GM12874 (cell line): ENCODE data around the gene CLBA1.

Experiments used
- CTCF ChIP-seq: IDR thresholded peaks from 2 replicates; pipeline ENCODE4 v1.5.1; 2011; ENCODE audit warnings: low read depth, mild to moderate bottlenecking, control low read depth, low read length, moderate library complexity; ENCODE audit not compliant: insufficient read depth

Gene CLBA1

GRCh38 chr14:104984056-104984894 is 1.3 kb upstream of the CLBA1 start:
- TF ChIP-seq CTCF = no peak

DNA sequence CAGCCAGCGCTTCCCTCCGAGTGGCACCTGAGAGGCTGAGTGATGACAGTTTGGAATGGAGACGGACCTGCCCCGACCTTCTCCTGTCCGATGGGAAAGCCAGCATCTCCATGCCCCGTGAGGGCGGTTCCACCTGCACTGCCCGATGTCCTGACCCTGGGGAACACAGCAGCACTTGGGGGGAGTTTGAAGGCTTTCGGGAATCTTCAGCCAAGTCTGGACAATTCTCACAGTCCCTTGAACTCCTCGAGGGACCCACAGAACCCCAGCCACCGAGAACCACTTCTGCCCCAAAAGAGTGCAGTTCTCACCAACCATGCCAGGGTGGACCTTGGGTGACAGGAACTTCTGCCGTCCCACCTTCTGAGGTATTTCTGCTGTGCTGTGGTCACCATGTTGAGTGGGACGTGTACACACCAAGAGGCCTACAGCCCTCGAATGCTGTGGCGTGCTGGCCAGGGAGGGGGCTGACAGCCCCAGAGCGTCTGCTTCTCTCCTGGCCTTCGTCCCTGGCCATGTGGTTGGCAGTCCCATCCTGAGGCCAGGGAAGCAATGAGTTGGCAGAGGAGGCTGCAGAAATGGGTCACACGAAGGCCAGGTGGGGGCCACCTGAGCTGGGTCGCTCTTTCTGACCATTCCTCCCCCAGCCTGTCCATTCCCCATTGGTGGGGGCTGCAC is 1.0 kb downstream of the CLBA1 start:
- TF ChIP-seq CTCF = no peak

DNA sequence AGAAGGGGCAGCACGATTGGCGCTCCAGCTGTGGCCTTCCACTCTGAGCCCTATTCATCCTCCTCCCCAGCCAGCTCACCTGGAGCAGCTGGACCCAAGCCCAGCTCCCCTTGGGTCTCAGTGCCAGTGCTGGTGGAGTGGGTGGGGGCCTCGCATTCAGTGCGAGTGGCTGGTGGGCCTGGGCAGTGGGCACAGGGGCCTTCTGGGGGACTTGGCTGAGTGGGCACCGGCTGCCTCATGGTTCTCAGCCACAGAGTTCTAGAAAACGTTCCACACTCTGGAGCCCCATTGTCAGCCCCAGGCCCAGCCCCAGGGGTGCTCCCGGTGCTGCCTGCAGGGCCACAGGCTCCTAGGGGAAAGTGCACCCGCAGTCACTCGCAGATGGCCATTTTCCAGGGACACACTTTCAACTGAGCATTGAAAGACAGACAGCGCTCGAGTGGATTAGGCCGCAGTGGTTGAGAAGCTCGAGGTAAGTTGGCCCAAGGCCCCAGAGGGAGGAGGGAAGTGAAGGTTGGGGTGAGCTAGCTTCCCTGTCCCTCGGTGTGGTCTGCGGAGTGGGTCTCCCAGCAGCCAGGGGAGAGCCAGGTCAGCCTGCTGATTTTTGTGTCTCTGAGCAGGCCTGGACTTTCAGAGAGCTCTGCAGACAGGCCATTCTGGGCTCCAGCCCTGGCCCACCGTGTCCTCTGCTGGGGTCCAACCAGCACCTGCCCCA is 3.8 kb downstream of the CLBA1 start:
- no peak for TF ChIP-seq CTCF

DNA sequence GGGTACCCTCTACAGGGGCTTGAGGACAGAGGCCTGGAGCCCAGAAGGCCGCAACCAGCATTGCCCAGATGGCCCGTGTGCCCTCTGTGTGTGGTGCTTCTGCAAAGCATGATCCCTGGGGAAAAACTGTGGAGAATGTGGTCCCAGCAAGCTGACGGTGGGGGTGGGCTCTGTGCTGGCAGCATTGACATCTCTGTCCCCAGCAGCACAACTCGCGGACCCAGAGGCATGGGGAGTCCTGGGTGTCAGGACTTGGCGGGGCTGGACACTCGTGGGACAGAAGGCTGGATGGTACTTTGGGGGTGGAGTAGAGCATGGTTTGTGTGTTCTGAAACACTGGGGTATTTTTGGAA is 4.3 kb downstream of the CLBA1 start:
- TF ChIP-seq CTCF = no peak

DNA sequence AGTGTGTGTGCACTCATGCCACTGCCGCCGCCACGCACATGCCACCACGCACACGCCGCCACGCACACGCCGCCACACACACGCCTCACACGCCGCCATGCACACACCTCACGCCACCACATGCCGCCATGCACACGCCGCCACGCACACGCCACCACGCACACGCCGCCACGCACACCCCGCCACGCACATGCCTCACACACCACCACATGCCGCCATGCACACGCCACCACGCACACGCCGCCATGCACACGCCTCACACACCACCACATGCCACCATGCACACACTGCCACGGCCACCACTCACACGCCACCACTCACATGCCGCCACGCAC is 6.3 kb downstream of the CLBA1 start:
- TF ChIP-seq CTCF = no peak

DNA sequence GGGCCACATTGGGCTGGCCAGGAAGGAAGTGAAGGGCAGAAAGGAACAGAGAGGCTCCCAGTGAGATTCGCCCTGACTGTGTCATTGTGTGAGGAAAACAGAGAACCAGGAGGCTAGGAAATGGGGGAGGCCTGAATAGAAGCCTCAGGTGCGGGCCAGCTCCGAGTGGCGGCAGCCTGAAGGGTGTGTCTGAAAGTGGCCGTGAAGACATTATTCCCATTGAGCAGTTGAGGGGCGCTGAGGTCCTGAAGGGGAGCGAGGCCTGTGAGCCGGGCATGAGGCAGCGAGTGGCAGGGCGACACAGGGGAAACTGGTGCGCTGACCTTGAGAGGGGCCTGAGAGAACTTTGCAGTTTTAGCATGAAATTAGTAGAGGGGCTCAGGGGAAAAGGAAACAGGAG is 6.9 kb downstream of the CLBA1 start:
- no peak for TF ChIP-seq CTCF

DNA sequence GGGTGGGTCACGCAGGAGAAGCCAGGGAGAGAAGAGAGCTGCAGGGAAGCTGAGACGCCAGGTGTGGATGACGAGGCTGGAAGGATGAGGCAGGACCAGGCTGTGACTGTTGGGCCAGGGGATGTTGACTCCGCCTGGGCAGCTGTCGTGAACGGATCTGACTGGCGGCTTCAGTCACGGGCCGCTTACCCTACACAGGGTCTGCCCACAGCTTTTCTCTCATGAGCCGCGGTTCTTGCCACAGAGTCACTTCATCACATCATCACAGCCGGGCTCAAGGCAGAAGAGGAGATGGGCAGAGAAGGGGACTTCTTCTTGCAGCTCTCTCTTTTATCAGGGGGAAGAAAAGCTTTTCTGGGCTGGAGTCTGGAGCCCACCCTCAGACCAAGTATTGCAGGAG is 7.7 kb downstream of the CLBA1 start:
- no peak for TF ChIP-seq CTCF
